SH-SY5Y (cell line): ENCODE measurements around the gene ZNF664.

ENCODE experiments used
- GATA2 ChIP-seq: IDR thresholded peaks from 2 replicates; pipeline ENCODE4 v1.6.1; 2011; ENCODE audit warnings: mild to moderate bottlenecking, low read depth, low read length
- GATA3 ChIP-seq: IDR thresholded peaks from 2 replicates; pipeline ENCODE4 v1.6.1; 2011; ENCODE audit warnings: low read depth, mild to moderate bottlenecking, low read length, moderate library complexity

The ZNF664 gene

DNA sequence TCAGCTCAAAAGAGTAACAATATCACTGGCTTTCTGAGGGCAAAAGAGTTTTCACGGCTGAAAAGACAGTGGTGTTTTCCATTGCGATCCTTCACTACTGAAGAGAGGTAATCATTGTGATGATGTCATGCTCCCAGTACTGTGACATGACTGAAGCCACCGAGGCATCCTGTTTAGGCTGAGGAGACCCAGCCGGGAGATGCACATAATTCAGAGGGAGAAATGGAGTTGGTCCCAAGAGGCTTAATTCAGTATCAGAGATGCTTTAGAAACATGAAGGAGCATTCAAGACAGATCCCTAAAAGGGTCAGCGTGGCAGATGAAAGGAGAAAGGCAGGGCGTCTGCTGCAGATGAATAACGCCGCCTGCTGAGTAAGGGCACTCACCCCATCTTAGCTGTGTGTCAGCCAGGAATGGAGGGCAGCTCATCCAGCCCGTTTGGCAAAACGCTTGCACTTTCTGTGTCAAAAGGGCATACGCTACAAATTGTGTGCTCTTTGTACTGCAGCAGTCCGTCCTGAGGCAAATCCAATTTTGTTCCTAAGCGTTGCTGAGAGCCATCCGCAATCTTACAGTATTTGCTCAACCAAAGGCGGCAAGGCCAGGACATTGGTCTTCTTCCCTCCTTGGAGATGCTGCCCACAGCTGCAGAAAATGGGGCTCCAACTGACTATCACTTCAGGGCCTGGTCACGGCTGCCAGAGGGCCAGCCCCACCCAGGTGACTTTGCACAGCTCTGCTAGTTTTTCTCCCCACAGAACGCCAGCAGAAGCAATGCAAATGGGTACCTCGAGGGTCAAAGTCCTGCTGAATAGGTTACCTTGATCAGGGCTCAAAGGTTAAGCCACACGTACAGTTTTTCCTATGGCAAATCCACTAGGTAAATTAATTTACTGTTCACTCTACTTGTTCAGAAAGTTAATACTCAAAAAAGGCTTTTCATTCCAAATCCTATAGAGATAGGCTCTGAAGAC is 23.9 kb upstream of the ZNF664 start:
- TF ChIP-seq GATA2 (no peak), GATA3 (no peak)

DNA sequence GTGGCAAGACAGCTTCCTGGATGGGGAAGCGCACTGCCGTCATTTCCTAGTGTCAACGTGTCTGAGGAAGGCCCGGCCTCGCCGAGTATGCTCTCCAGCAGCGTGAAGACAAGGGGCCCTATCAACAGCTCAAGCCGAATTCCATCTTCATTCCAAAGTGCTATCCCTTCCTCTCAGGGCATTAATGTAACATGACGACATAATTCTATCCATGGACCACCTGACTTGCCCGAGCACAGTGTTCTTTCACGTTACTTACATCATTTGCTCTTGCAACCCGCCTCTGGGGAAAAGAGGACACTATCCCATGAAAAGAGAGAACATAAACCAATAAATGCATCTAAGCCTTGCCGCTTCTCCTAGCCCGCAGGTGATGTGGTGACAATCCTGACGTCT is 23.2 kb upstream of the ZNF664 start:
- TF ChIP-seq GATA3, result no peak
- no peak for TF ChIP-seq GATA2

DNA sequence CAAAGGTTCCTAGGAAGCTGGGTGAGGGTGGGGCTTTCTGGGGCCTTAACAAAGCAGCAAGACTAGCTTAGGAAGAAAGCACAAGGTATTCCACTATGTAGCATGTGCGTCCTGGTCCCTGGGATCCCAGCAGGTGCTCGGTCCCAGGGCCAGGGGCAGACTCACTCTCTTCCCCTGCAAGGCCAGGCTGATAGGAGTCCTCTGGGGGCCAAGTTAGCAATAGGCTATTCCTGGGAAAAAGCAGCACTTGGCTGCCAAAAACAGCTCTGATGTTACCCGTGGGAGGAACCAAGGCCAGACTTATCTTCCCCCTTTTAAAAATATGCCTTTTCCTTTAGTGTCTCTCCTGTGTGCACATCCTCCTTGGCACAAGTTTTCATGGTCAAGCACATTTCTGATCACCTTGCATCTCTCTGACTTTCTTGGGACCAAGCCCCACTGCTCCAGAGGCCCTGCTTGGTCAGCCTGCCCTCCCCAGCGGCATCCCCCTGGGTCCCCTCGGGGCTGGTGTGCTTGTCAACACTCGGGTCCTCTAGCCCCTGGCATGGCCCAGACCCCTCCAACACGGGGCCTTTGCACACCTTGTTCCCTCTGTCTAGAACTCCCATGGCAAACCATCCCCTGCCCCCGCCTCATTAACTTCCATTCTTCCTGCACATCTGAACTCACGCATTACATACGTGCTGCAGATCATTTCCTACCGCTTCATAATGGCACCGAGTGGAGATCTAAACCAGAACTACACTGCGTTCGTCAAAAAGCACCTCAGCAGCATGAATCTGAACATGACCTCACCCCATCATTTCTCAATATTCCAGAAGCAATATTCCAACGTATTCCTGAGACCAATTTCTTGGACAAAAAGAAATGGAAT is 22.3 kb upstream of the ZNF664 start:
- no peak for TF ChIP-seq GATA2
- TF ChIP-seq GATA3, result no peak

DNA sequence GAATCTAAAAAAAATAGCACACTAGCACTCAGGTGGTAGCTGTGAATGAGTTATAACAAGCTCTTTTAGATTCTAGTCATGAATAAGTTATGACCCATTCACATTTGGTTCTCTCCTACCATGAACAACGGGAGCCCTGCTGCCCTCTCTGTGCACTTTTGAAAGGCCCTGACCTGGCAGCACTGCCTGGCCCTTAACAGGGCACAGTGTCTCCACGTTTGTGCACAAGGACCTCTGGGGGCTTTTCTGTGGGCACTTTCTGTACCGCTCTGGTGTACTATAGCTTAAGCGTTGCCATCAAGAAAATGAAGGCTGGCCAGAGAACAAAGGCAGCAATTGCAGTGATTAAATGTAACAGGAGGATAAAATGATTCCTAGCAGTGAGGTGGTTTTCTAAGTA is 21.5 kb upstream of the ZNF664 start:
- TF ChIP-seq GATA3 (no peak), GATA2 (no peak)

DNA sequence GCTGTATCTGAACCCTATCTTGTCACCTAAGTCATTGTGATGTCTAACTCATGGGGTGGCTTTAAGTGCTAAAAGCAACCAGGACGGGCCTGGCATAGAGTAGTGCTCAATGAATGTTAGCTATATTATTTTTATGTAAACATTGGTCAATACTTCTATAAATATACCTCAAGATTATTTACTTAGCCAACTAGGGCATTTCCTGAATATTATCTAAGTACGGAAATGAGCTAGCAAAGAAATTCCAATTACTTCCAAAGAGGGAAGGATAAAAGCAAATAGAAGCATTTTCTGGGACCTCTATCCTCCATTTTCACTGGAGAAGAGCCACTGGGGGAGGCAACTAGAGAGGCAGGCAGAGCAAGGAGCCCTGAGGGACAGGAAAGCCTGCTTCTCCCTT is 21.0 kb upstream of the ZNF664 start:
- no peak for TF ChIP-seq GATA2
- no peak for TF ChIP-seq GATA3

DNA sequence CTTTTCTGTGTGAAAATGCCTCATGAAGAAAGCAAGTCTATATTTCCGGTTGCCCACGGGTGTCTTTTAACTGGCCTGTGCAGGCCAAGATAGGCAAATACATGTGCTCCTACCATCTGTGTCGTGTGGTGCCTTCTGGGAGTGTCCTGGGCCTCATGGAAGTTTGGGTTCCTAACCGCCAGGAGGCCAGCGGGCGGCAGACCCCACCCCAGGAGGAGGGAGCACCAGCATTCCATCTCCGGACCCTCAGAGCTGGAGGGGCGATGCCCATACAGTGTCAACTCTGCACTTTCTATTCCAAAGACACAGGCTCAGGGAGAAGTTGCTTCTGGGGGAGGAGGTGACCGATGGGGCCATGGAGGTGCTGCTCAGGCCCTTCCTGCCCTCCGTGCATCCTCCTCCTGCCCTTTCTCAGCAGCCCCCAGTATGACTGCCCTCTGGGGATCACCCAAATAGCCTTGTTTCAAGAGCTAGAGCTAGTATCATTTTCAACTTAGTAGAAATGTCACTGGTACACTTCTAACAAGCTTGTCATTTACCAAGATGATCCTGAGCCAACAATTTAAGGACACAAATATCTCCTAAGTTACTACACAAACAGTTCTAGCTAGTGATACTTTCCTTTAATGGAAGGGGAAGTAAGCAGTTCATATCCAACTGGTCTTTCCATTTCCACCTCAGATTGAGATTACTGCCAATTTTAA is 18.2 kb upstream of the ZNF664 start:
- TF ChIP-seq GATA3 (no peak), GATA2 (no peak)

DNA sequence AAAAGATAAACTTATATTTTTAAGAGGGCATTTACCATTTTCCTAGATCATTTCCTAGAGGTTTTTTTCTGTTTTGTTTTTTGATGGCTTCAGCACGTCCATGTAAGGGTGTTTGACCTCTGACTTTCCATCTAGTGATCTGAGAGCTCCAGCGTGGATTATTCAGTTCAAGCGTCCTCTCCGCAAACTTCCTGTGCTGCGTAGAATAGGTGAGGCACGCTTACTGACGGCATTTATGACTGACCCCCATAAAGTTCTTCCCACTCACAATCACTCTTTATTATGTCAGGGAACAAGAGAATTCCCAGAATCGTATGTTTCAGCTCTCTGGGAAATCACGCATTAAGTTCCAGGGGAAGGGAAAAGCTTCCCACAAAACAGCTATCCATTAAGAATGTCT is 16.8 kb upstream of the ZNF664 start:
- TF ChIP-seq GATA3 (no peak), GATA2 (no peak)

DNA sequence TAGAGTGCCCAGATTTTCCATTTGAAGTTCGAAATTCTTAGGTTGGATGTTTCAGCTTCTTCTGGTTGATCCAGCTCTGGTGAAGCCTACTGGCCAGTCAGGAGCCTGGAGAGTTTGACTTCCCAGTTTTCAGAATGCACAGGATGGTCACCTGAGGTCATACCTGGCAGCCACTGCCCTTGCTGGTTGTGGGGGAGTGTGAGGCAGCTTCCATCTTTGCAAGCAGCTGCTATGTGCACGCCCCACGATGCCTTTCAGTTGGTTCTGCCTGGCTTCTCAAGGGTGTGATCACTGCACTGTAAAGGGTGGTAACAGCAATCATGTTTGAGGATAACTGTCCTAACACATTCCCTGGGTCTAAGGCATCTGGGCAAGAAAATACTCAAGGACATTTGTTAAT is 15.8 kb upstream of the ZNF664 start:
- TF ChIP-seq GATA3 (no peak), GATA2 (no peak)

DNA sequence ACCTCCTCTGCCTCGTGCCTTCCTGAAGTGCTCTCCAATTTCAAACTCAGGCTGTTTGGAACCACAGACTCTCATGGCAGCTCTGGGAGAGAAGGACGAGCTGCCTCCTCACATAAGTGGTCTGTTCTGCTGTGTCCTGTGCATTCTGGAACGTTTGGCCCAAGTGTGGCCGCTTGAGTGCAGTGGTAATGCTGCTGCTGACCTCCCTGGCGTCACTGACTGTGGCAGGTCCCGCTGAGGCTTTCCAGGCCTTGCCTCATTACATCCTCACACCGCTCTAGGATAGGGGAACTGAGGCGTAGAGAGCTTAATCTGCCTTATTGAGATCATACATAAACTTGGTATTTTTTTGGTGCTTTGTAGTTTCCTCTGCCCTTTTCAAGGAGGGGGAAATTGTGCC is 14.6 kb upstream of the ZNF664 start:
- TF ChIP-seq GATA2 (no peak), GATA3 (no peak)

DNA sequence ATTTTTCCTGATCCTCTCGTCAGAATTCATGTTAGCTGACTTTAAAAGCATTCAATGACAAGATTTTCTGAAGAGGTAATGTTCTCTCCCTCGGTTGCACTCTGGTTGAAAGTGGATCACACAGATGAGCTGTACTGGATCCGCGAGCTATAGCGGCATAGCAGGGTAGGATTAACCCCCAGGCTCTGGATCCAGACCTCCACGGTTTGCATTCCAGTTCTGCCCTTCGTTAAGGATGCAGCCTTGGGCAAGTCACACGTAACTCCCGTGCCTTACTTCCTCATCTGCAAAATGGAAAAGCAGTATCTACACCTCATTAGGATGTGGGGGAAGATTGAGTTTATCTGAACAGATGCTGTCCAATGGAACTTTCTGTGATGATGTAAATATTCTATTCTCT is 14.1 kb upstream of the ZNF664 start:
- TF ChIP-seq GATA2 (no peak), GATA3 (no peak)

DNA sequence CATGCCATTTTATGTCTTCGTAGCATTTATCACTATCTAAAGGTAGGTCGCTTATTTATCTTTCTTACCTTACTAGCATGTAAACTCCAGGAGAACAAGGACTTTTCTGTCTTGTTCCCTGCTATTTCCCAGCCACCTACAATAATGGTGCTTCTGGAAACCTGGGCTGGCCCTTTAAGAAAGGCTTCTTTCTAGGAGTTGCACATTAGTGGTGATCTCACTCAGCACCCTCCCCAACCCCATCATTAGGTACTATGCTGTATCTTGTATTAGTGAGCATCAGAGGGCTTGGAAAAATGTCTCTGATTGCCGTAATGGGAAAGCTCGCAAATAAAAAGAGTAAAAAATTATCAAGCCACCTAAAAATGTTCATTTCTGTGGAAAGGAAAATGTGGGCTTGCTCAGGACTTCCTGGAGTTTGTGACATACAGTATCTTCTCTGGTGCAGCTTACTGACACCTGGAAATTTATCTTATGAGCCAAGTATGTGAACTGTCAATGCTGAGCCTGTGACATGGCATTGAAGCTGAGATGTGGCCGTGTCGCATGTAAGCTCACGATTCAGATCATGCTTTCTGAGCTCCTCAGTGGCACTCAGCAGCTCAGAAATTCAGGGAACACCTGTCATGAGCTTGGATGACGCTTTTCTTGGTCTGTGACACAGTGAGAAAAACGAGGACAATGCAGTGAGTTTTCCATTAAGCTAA is 12.8 kb upstream of the ZNF664 start:
- TF ChIP-seq GATA2 (no peak), GATA3 (no peak)

DNA sequence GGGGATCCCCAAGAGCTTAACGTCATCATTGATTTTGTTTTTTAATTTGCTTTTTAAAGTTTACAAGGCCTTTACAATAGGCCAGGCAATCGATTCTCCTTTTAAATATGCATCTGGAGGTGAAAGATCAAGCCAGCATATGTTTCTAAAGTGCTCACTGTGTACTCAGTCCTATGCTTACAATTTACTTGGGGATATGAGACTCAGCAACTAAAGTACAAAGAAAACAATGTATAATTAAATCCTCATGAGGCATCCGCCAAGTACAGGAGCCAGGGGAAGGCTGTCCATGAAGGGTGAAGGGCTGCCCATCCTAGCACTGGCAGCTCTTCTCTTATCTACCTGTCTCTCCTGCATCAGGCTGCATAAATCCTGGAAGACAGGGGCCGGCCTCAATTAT is 12.2 kb upstream of the ZNF664 start:
- TF ChIP-seq GATA2 (no peak), GATA3 (no peak)

DNA sequence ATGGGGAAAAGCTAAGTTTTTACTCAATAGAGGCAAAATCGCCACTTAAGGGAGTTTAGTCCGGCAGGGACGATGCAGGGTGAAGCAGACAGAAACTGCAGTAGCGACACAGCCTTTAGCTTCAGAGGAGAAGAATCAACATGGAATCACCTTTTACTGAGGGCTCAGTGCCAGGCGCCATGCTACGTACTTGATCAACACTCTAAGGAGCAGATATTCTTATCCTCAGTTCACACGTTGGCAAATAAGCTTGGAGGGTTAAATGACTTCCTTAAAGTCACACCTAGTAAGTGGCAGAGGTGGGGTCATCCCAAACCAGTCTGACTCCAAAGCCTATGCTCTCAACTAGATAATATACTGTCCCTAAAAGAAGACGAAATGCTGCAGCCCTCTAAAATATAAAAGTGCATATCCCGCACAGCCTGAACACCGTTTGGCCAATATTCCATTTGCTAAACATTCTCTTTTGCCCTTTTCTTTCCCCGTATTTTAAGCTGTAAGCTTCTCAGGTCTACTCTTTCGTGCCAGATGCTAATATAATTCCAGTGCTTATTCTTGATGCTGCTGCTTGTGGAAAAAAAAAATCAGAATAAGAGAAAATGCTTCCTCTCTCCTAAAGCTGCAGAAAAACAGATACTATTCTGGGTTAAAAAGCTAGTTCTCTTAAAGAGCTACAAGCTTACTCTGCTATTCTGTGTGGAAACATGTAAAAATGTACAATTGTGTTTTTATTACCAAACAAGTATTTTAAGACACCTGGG is 11.2 kb upstream of the ZNF664 start:
- TF ChIP-seq GATA2 (no peak), GATA3 (0 out of 2 replicates have a peak, but pooled peaks have one; percentile 2)

DNA sequence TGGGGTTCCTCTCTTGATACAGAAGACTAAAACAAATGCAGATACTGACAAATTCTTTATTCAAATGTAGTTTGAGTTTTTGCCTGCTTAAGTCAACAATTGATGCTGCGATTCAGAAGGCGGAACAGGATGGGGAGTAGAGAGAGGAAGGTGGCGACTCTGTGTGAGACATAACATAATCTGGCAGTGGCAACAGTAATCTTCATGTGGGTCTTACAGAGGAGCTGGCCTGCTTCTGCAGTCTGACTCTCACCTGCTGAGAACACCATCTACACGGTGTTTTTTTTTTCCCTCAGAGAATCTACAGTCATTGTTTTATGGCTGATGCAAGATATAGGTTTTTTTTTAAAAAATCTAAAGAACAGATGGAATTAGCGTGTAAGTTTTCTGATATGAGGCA is 10.5 kb upstream of the ZNF664 start:
- TF ChIP-seq GATA3 (no peak), GATA2 (no peak)
